ENCODE results near the gene CPAMD8.

- TF ChIP-seq, protein P1, sequence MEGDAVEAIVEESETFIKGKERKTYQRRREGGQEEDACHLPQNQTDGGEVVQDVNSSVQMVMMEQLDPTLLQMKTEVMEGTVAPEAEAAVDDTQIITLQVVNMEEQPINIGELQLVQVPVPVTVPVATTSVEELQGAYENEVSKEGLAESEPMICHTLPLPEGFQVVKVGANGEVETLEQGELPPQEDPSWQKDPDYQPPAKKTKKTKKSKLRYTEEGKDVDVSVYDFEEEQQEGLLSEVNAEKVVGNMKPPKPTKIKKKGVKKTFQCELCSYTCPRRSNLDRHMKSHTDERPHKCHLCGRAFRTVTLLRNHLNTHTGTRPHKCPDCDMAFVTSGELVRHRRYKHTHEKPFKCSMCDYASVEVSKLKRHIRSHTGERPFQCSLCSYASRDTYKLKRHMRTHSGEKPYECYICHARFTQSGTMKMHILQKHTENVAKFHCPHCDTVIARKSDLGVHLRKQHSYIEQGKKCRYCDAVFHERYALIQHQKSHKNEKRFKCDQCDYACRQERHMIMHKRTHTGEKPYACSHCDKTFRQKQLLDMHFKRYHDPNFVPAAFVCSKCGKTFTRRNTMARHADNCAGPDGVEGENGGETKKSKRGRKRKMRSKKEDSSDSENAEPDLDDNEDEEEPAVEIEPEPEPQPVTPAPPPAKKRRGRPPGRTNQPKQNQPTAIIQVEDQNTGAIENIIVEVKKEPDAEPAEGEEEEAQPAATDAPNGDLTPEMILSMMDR (IDR thresholded peaks at IDR 0.05; ENCODE audit: poor library complexity): no peak
- TF ChIP-seq EZH2 (IDR thresholded peaks at IDR 0.05; ENCODE audit: borderline replicate concordance): no peak
- no peak for TF ChIP-seq EZH2phosphoT487 (IDR thresholded peaks at IDR 0.05; ENCODE audit: low read depth, severe bottlenecking, unreplicated experiment)
Observed at GRCh38 chr19:16922949-16923348, 103.7 kb downstream of the CPAMD8 start.
